ENCODE data around the gene SORD. TPM values are rescaled to one million over a fixed set of nuclear protein-coding genes. Genes with fewer than 3 reads are reported as not detected.

Gene SORD
- total and polyA plus RNA-seq, 10 of the 15 experiments (the other 5 are each of a cell fraction or from before 2014, with no cell fraction given), result 7.5 to 51.6 (median 40.1) TPM

DNA sequence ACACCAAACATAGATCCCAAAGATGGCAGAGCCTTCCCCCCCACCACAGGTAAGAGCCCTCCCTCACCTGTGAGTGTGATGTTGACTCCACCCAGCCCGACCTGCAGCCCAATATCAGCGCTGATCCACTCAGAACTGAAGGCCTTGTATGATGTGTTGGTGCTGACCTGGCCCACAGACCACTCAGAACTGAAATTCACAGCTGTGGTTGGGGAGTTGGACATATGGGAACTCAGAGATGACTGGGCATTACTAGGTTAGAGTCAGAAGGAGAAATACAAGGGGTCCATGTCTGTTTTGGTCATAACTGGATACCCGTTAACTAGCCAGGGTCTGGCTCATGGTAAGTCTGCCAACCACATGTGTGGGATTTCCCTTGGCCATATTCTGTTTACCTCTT is 98.0 kb downstream of the SORD start (continued):
- TF ChIP-seq, protein P1, sequence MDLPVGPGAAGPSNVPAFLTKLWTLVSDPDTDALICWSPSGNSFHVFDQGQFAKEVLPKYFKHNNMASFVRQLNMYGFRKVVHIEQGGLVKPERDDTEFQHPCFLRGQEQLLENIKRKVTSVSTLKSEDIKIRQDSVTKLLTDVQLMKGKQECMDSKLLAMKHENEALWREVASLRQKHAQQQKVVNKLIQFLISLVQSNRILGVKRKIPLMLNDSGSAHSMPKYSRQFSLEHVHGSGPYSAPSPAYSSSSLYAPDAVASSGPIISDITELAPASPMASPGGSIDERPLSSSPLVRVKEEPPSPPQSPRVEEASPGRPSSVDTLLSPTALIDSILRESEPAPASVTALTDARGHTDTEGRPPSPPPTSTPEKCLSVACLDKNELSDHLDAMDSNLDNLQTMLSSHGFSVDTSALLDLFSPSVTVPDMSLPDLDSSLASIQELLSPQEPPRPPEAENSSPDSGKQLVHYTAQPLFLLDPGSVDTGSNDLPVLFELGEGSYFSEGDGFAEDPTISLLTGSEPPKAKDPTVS (IDR thresholded peaks at IDR 0.05; ENCODE audit: low read depth, low read length), result no peak
- TF ChIP-seq HDAC6 (IDR thresholded peaks at IDR 0.05; ENCODE audit: unreplicated experiment) (no peak), BCL11A (IDR thresholded peaks at IDR 0.05; ENCODE audit: low read depth, low read length) (0 out of 2 replicates have a peak, but pooled peaks have one; percentile 66), CHD4 (IDR thresholded peaks at IDR 0.05) (no peak), HCFC1 (IDR thresholded peaks at IDR 0.05; ENCODE audit: low read length) (no peak), RUNX3 (IDR thresholded peaks at IDR 0.05; ENCODE audit: low read length) (peak; percentile 48; the same call in 1 of the 2 replicates), POU2F2 (IDR thresholded peaks at IDR 0.05; ENCODE audit: borderline replicate concordance, low read depth, low read length) (no peak)

DNA sequence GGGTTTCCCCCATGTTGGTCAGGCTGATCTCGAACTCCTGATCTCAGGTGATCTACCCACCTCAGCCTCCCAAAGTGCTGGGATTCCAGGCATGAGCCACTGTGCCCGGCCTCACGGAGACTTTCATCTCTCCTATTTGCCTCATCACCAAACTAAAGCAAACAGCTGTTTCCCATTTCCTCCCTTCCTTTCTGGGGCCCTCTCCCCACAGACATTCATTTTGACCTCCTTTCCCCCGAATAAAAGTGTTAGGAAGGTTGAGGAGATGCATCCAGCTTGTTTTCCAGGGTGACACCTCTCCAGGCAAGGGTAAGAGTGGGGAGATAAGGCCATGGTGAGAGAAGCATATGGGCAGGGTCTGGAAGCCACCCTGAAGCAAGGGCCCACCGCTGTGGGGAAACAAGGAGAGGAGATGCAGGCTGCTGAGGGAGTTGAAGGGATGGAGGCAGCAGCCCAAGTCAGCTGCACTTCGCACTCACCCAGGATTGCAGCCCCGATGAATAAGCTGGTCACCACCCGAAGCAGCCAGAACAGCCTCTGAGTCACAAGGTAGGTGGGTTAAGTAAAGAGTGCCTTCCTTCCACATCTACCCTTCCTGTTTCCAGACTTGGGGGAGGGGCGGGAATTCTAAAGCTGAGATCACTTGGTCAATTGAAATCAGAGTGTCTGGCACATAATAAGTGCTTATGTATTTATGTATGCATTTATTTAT is 98.9 kb downstream of the SORD start:
- Histone ChIP-seq H3K4me2 (ENCODE audit: control insufficient read depth, insufficient read depth) (no peak overlapping the region), H3K4me1 (ENCODE audit: control insufficient read depth, insufficient read depth, low read length) (no peaks in the 10 kb centered on the region), H2AFZ (ENCODE audit: control insufficient read depth, low read depth, low read length) (no peak overlapping the region), H3K27ac (ENCODE audit: control insufficient read depth, insufficient read depth) (no peak overlapping the region), H3K4me3 (no peak overlapping the region), H3K9me3 (replicated peaks; ENCODE audit: control insufficient read depth, insufficient read depth, low read length) (no peaks in the 10 kb centered on the region), H3K27me3 (replicated peaks in 1 of 2; ENCODE audit: control insufficient read depth in 2 of 2, insufficient read depth in 2 of 2, low read length in 1 of 2) (peaks cover 3 to 4% of the 10 kb centered on the region in 2 experiments), H3K36me3 (ENCODE audit: control insufficient read depth in 2 of 2, insufficient read depth in 2 of 2, low read length in 1 of 2) (no peaks in the 10 kb centered on the region), H3K9ac (ENCODE audit: control insufficient read depth, insufficient read depth, low read length) (no peak overlapping the region), H4K20me1 (ENCODE audit: control insufficient read depth, insufficient read depth) (no peaks in the 10 kb centered on the region), H3K79me2 (ENCODE audit: control insufficient read depth, insufficient read depth, low read length) (no peaks in the 10 kb centered on the region)
- intact Hi-C loops (cut with micrococcal nuclease; ENCODE audit: unreplicated experiment) (loop anchor here (10.0 kb wide), 1 partner anchor 147 kb away; no protein-coding TSS in a partner anchor), in situ Hi-C loops (cut with MboI) (no loop called here)
- SMC1A ChIA-PET (ENCODE audit: uncharacterized antibody, unreplicated experiment), result interaction anchor here (0.6 kb wide), 1 partner anchor 10 kb away, joined by 3 read pairs; no protein-coding TSS in a partner anchor
- ATAC-seq (no peak), DNase-seq (ENCODE audit: low read depth, low spot score) (no peak), FAIRE-seq (no peak)
- RAD21 ChIA-PET (ENCODE audit: unreplicated experiment), result no interaction called here
- CTCF ChIA-PET, result interaction anchor here (0.9 to 2.1 kb wide), 6 partner anchors 9 to 73 kb away, joined by 3 to 6 read pairs (median 4); partner anchors contain the start of gene DUOX1
- TF ChIP-seq CBX5 (IDR thresholded peaks at IDR 0.05; ENCODE audit: low read depth), result no peak
- TF ChIP-seq, protein P1 (IDR thresholded peaks at IDR 0.05; ENCODE audit: low read depth, low read length), result no peak
- no TSS peak for BruUV-seq (replicated peaks)
- POLR2A ChIA-PET, result no interaction called here
- 39% methylated on average over 8 of the region's 9 CpGs for whole genome bisulfite sequencing (ENCODE audit: insufficient coverage, insufficient replicate concordance, low lambda C conversion rate, missing lambda C conversion rate)

Data from GM12878 (cell line).